GM12878 (cell line): ENCODE data around the gene OPRPN. TPM values are rescaled to one million over a fixed set of nuclear protein-coding genes. Genes with fewer than 3 reads are reported as not detected.

ENCODE experiments used
- ATAC-seq: fragments of 200-7000 bp; cut with Tn5 transposase; 3 replicates; pipeline ENCODE4 v1.9.1; 2020; ENCODE audit warnings: mild to moderate bottlenecking, moderate library complexity
- BruUV-seq: library from RNA; stranded (reverse); fragments of 400-500 nt; replicated peaks from 2 replicates; lab custom pipeline; 2021; lab: Mats Ljungman, UMichigan
- CTCF ChIA-PET: fragments of 300-600 bp; sonication (Branson Sonifier 250); formaldehyde crosslinking; extraction: SDS; loops from one replicate; lab custom pipeline; 2021; ENCODE audit warnings: inconsistent platforms; lab: Yijun Ruan, JAX
- POLR2A ChIA-PET: fragments of 350-600 bp; formaldehyde crosslinking; extraction: SDS; loops from one replicate; lab custom pipeline; 2021; ENCODE audit warnings: inconsistent platforms; lab: Charles Lee
- RAD21 ChIA-PET: fragments of 300-600 bp; sonication (Branson Sonifier 250); formaldehyde crosslinking; loops from one replicate; lab custom pipeline; 2023; ENCODE audit warnings: antibody characterized with exemption; ENCODE audit not compliant: unreplicated experiment; lab: Charles Lee
- SMC1A ChIA-PET: fragments of 300-600 bp; sonication (Branson Sonifier 250); formaldehyde crosslinking; loops from one replicate; lab custom pipeline; 2023; ENCODE audit not compliant: unreplicated experiment, uncharacterized antibody; lab: Charles Lee
- DNase-seq: peaks from one replicate; pipeline ENCODE4 v3.0.0-alpha.2; 2011; ENCODE audit warnings: low read depth, low spot score
- FAIRE-seq: peaks from 3 replicates; lab custom pipeline; 2011; peaks lifted over from hg19 to GRCh38; lab: Jason Lieb, UNC
- H2AFZ ChIP-seq: 2 replicates; pipeline ENCODE4 v1.6.0; 2011; ENCODE audit warnings: low read depth, low read length, control low read depth; ENCODE audit not compliant: control insufficient read depth
- H3K27ac ChIP-seq: 2 replicates; pipeline ENCODE4 v1.5.1; 2011; ENCODE audit warnings: control low read depth; ENCODE audit not compliant: control insufficient read depth, insufficient read depth
- H3K27me3 ChIP-seq, 2 experiments: replicated peaks in 1 of 2; 2 replicates each; pipeline versions ENCODE4 v1.6.0 to v1.6.1; 2011; ENCODE audit warnings: low read length in 1 of 2; ENCODE audit not compliant: control insufficient read depth in 2 of 2, insufficient read depth in 2 of 2
- H3K36me3 ChIP-seq, 2 experiments: 2 replicates each; pipeline ENCODE4 v1.5.1; 2011; ENCODE audit warnings: low read length in 1 of 2; ENCODE audit not compliant: control insufficient read depth in 2 of 2, insufficient read depth in 2 of 2
- H3K4me1 ChIP-seq: 2 replicates; pipeline ENCODE4 v1.6.1; 2011; ENCODE audit warnings: mild to moderate bottlenecking, low read length, moderate library complexity, mixed read lengths; ENCODE audit not compliant: control insufficient read depth, insufficient read depth
- H3K4me2 ChIP-seq: 2 replicates; pipeline ENCODE4 v1.6.0; 2011; ENCODE audit warnings: control low read depth; ENCODE audit not compliant: control insufficient read depth, insufficient read depth
- H3K4me3 ChIP-seq: fragments of 200-600 bp; sonication (generic); 2 replicates; pipeline ENCODE4 v1.5.1; 2016
- H3K79me2 ChIP-seq: 2 replicates; pipeline ENCODE4 v1.6.0; 2011; ENCODE audit warnings: low read length; ENCODE audit not compliant: control insufficient read depth, insufficient read depth
- H3K9ac ChIP-seq: 2 replicates; pipeline ENCODE4 v1.8.0; 2011; ENCODE audit warnings: low read length, control low read depth, mixed read lengths; ENCODE audit not compliant: control insufficient read depth, insufficient read depth
- H3K9me3 ChIP-seq: replicated peaks from 3 replicates; pipeline ENCODE4 v1.5.1; 2011; ENCODE audit warnings: mild to moderate bottlenecking, low read length; ENCODE audit not compliant: control insufficient read depth, insufficient read depth
- H4K20me1 ChIP-seq: 2 replicates; pipeline ENCODE4 v1.6.0; 2011; ENCODE audit not compliant: control insufficient read depth, insufficient read depth
- CBX5 ChIP-seq: sonication (generic); IDR thresholded peaks from 2 replicates; pipeline ENCODE4 v1.6.1; 2016; ENCODE audit warnings: low read depth, moderate library complexity, mild to moderate bottlenecking, inconsistent platforms
- CEBPB ChIP-seq, 2 experiments: fragments of 150-350 bp in 1 of 2; IDR thresholded peaks; 2 replicates each; pipeline ENCODE4 v1.6.1; 2012 to 2014; ENCODE audit warnings: low read depth in 2 of 2, low read length in 2 of 2, borderline replicate concordance in 1 of 2, inconsistent platforms in 1 of 2
- CHD2 ChIP-seq: IDR thresholded peaks from 2 replicates; pipeline ENCODE4 v1.6.1; 2011; ENCODE audit warnings: low read depth, low read length, improper control_type of control experiment, borderline replicate concordance
- CUX1 ChIP-seq: IDR thresholded peaks from 2 replicates; pipeline ENCODE4 v1.6.1; 2012; ENCODE audit warnings: improper control_type of control experiment, low read depth, low read length; ENCODE audit not compliant: insufficient replicate concordance
- DPF2 ChIP-seq: fragments of 450-650 bp; IDR thresholded peaks from 2 replicates; pipeline ENCODE4 v1.6.1; 2017; ENCODE audit warnings: mild to moderate bottlenecking
- EED ChIP-seq: sonication (generic); IDR thresholded peaks from 2 replicates; pipeline ENCODE4 v1.6.1; 2016; ENCODE audit warnings: antibody characterized with exemption, low read depth
- EP300 ChIP-seq, 2 experiments: fragments of 150-350 bp in 1 of 2; IDR thresholded peaks; 2 replicates each; pipeline ENCODE4 v1.6.1; 2011 to 2012; ENCODE audit warnings: low read depth in 2 of 2, low read length in 2 of 2, borderline replicate concordance in 1 of 2, improper control_type of control experiment in 1 of 2, inconsistent platforms in 1 of 2; ENCODE audit not compliant: control insufficient read depth in 1 of 2
- HDGF ChIP-seq: fragments of 450-650 bp; IDR thresholded peaks from 2 replicates; pipeline ENCODE4 v1.6.1; 2016; ENCODE audit warnings: antibody characterized with exemption
- KLF5 ChIP-seq: fragments of 450-650 bp; IDR thresholded peaks from 2 replicates; pipeline ENCODE4 v1.6.1; 2014; ENCODE audit warnings: mild to moderate bottlenecking; ENCODE audit not compliant: partially characterized antibody
- LARP7 ChIP-seq: fragments of 450-650 bp; IDR thresholded peaks from 2 replicates; pipeline ENCODE4 v1.6.1; 2017; ENCODE audit warnings: mild to moderate bottlenecking
- MTA2 ChIP-seq: fragments of 450-650 bp; IDR thresholded peaks from 2 replicates; pipeline ENCODE4 v1.6.1; 2016; ENCODE audit warnings: low read depth, mild to moderate bottlenecking, moderate library complexity
- NBN ChIP-seq: fragments of 450-650 bp; IDR thresholded peaks from 2 replicates; pipeline ENCODE4 v1.6.1; 2016
- NR2F1 ChIP-seq: fragments of 450-650 bp; conservative IDR thresholded peaks from 2 replicates; pipeline ENCODE4 v1.6.1; 2017; ENCODE audit warnings: mild to moderate bottlenecking
- NRF1 ChIP-seq: conservative IDR thresholded peaks from 2 replicates; pipeline ENCODE4 v1.6.1; 2011; ENCODE audit warnings: mild to moderate bottlenecking, low read depth, low read length, improper control_type of control experiment
- PML ChIP-seq: IDR thresholded peaks from 2 replicates; pipeline ENCODE4 v1.6.1; 2012; ENCODE audit warnings: low read length, inconsistent platforms
- POLR2A ChIP-seq: IDR thresholded peaks from 2 replicates; pipeline ENCODE4 v1.6.1; 2011; ENCODE audit warnings: low read depth, mild to moderate bottlenecking, low read length
- RELB ChIP-seq: fragments of 450-650 bp; IDR thresholded peaks from 2 replicates; pipeline ENCODE4 v1.6.1; 2017; ENCODE audit warnings: low read depth, mild to moderate bottlenecking, moderate library complexity
- TCF7 ChIP-seq: IDR thresholded peaks from 2 replicates; pipeline ENCODE4 v1.6.1; 2014; ENCODE audit warnings: antibody characterized with exemption, borderline replicate concordance
- ZNF207 ChIP-seq: fragments of 450-650 bp; IDR thresholded peaks from 2 replicates; pipeline ENCODE4 v1.6.1; 2014; ENCODE audit warnings: antibody characterized with exemption, mild to moderate bottlenecking, borderline replicate concordance
- ZNF217 ChIP-seq: fragments of 450-650 bp; IDR thresholded peaks from 2 replicates; pipeline ENCODE4 v1.6.1; 2017; ENCODE audit warnings: antibody characterized with exemption, mild to moderate bottlenecking
- ZNF24 ChIP-seq: fragments of 450-650 bp; IDR thresholded peaks from 2 replicates; pipeline ENCODE4 v1.6.1; 2017; ENCODE audit warnings: antibody characterized with exemption, mild to moderate bottlenecking
- WGBS: methylation state at CpG from one replicate; pipeline ENCODE4 v1.1.6; 2016; ENCODE audit warnings: low lambda C conversion rate; ENCODE audit not compliant: insufficient replicate concordance, insufficient coverage; ENCODE audit errors: missing lambda C conversion rate; 5-methylcytosine and 5-hydroxymethylcytosine counted together
- in situ Hi-C: fragments of 300-500 bp; cut with MboI; formaldehyde crosslinking; loops from 9 replicates; pipeline ENCODE4 v1.14.3; 2018; ENCODE audit warnings: mixed read lengths
- intact Hi-C: fragments of 100-400 bp; cut with micrococcal nuclease; formaldehyde crosslinking; loops from one replicate; pipeline ENCODE4 v1.14.2; 2022; ENCODE audit not compliant: unreplicated experiment
- polyA plus RNA-seq, 11 experiments: library from polyadenylated mRNA; depleted of rRNA in 4 of 11; unstranded in 6 of 11; stranded (reverse) in 5 of 11; fragments of >200 nt; fragmentation: Nextera tagmentation in 4 of 11; fragmentation: Illumina TruSeq in 1 of 11; extraction: Ambion mirVana in 4 of 11; extraction: Trizol in 1 of 11; gene quantifications; 1 replicate in 1 of 11; 2 replicates in 10 of 11; pipeline versions ENCODE4 v1.2.1 to v1.2.3, GENCODE V29; 2011 to 2016; ENCODE audit warnings: inconsistent platforms in 2 of 11, missing spikeins in 2 of 11, low read depth in 1 of 11
- total RNA-seq, 4 experiments: library from RNA; depleted of rRNA in 3 of 4; stranded (reverse); fragments of >200 nt in 3 of 4; fragmentation: Illumina TruSeq in 1 of 4; extraction: Trizol in 1 of 4; gene quantifications; 2 replicates each; pipeline versions ENCODE4 v1.2.1 to v1.2.3, GENCODE V29; 2013 to 2021

The OPRPN gene
- total and polyA plus RNA-seq, 10 of the 15 experiments (the other 5 are each of a cell fraction or from before 2014, with no cell fraction given) = 0.16 to 0.33 TPM; not detected in 8

GRCh38 chr4:70365479-70365878, 32.3 kb upstream of the OPRPN start:
- ChIA-PET SMC1A (interaction anchor here (0.8 to 2.9 kb wide), 4 partner anchors 9 to 96 kb away, joined by 3 to 8 read pairs (median 5); no protein-coding TSS in a partner anchor), CTCF (interaction anchor here (0.8 to 3.0 kb wide), 3 partner anchors 31 to 96 kb away, joined by 3 to 12 read pairs (median 3); partner anchors contain the start of gene OPRPN), RAD21 (interaction anchor here (0.9 to 1.1 kb wide), 2 partner anchors 8 to 135 kb away, joined by 3 to 4 read pairs; no protein-coding TSS in a partner anchor), POLR2A (interaction anchor here (0.8 kb wide), 1 partner anchor 31 kb away, joined by 3 read pairs; no protein-coding TSS in a partner anchor)
- H3K36me3 ChIP-seq = no peaks in the 10 kb centered on the region
- H3K27me3 ChIP-seq = no peaks in the 10 kb centered on the region
- intact Hi-C loops = no loop called here
- no peak for FAIRE-seq
- WGBS = 0% methylated on average over 2 of the region's 2 CpGs
- H3K4me1 ChIP-seq = no peaks in the 10 kb centered on the region
- no peak overlapping the region for H3K4me3 ChIP-seq
- no peak for DNase-seq
- ATAC-seq = peak; percentile 45
- no peaks in the 10 kb centered on the region for H4K20me1 ChIP-seq
- H3K27ac ChIP-seq = no peak overlapping the region
- no peak overlapping the region for H3K4me2 ChIP-seq
- no peaks in the 10 kb centered on the region for H3K9me3 ChIP-seq
- no peak overlapping the region for H3K9ac ChIP-seq
- in situ Hi-C loops = no loop called here
- BruUV-seq = no TSS peak
- no peak overlapping the region for H2AFZ ChIP-seq
- H3K79me2 ChIP-seq = no peaks in the 10 kb centered on the region
- no peak for TF ChIP-seq ZNF217
- TF ChIP-seq POLR2A = no peak
- TF ChIP-seq ZNF207 = no peak
- no peak for TF ChIP-seq CEBPB (IDR thresholded peaks at IDR 0.05; ENCODE audit: borderline replicate concordance in 1 of 2, low read depth in 2 of 2, low read length in 2 of 2)
- TF ChIP-seq TCF7 = no peak
- no peak for TF ChIP-seq RELB
- TF ChIP-seq MTA2 = no peak
- no peak for TF ChIP-seq NR2F1
- no peak for TF ChIP-seq CUX1
- TF ChIP-seq NBN = no peak
- peak; percentile 74 for TF ChIP-seq ZNF24
- TF ChIP-seq DPF2 = 0 out of 2 replicates have a peak, but pooled peaks have one; percentile 43
- no peak for TF ChIP-seq KLF5
- no peak for TF ChIP-seq NRF1
- TF ChIP-seq PML = no peak
- no peak for TF ChIP-seq LARP7
- TF ChIP-seq EED = no peak
- TF ChIP-seq CBX5 = no peak
- TF ChIP-seq HDGF = no peak
- peak in 1 of 2 experiments; percentile 21; a peak in 1 of 4 replicates for TF ChIP-seq EP300 (IDR thresholded peaks at IDR 0.05; ENCODE audit: borderline replicate concordance in 1 of 2, control insufficient read depth in 1 of 2, low read depth in 2 of 2, low read length in 2 of 2)
- TF ChIP-seq CHD2 = no peak
